ENCODE results near the gene MRPL16. TPM values are rescaled to one million over a fixed set of nuclear protein-coding genes. Genes with fewer than 3 reads are reported as not detected.
"Not testable (repeated sequence)": the region's sequence is repeated elsewhere in the genome, so short reads cannot be mapped to it uniquely, and the experiment has no call there.

MRPL16 gene
- total RNA-seq, 1 experiment from 2014 or later, result 59.8 TPM

GRCh38 chr11:59816434-59816833 lies 5.9 kb upstream of the MRPL16 start:
- DNase-seq (ENCODE audit: low read depth, low spot score); in situ Hi-C loops (cut with HindIII; ENCODE audit: low pct_unique_long_range_greater_than_20kb, low sequenced_read_pairs): not testable (repeated sequence)

- in situ Hi-C loops (cut with HindIII; ENCODE audit: low pct_unique_long_range_greater_than_20kb, low sequenced_read_pairs), result no loop called here
- no peak for DNase-seq (ENCODE audit: low read depth, low spot score)
These were observed 5.2 kb upstream of the MRPL16 start for GRCh38 chr11:59815754-59816153.

GRCh38 chr11:59814021-59814420 lies 3.4 kb upstream of the MRPL16 start:
- DNase-seq (ENCODE audit: low read depth, low spot score), result no peak
- in situ Hi-C loops (cut with HindIII; ENCODE audit: low pct_unique_long_range_greater_than_20kb, low sequenced_read_pairs), result no loop called here

GRCh38 chr11:59813364-59813763 lies 2.8 kb upstream of the MRPL16 start:
- no peak for DNase-seq (ENCODE audit: low read depth, low spot score)
- in situ Hi-C loops (cut with HindIII; ENCODE audit: low pct_unique_long_range_greater_than_20kb, low sequenced_read_pairs), result no loop called here

- in situ Hi-C loops (cut with HindIII; ENCODE audit: low pct_unique_long_range_greater_than_20kb, low sequenced_read_pairs), result no loop called here
- DNase-seq (ENCODE audit: low read depth, low spot score), result no peak
These were observed 1.6 kb upstream of the MRPL16 start for GRCh38 chr11:59812220-59812619.

GRCh38 chr11:59810911-59811259 lies 307 bp upstream of the MRPL16 start:
- no peak for DNase-seq (ENCODE audit: low read depth, low spot score)
- in situ Hi-C loops (cut with HindIII; ENCODE audit: low pct_unique_long_range_greater_than_20kb, low sequenced_read_pairs), result no loop called here

GRCh38 chr11:59807047-59807610 lies 3.4 kb downstream of the MRPL16 start:
- no peak for DNase-seq (ENCODE audit: low read depth, low spot score)
- in situ Hi-C loops (cut with HindIII; ENCODE audit: low pct_unique_long_range_greater_than_20kb, low sequenced_read_pairs), result no loop called here

- DNase-seq (ENCODE audit: low read depth, low spot score), result no peak
- in situ Hi-C loops (cut with HindIII; ENCODE audit: low pct_unique_long_range_greater_than_20kb, low sequenced_read_pairs), result no loop called here
These were observed 6.5 kb downstream of the MRPL16 start for GRCh38 chr11:59804061-59804460.

- in situ Hi-C loops (cut with HindIII; ENCODE audit: low pct_unique_long_range_greater_than_20kb, low sequenced_read_pairs), result no loop called here
- peak; percentile 63 for DNase-seq (ENCODE audit: low read depth, low spot score)
These were observed 7.9 kb downstream of the MRPL16 start for GRCh38 chr11:59802639-59803176.

- in situ Hi-C loops (cut with HindIII; ENCODE audit: low pct_unique_long_range_greater_than_20kb, low sequenced_read_pairs), result no loop called here
- DNase-seq (ENCODE audit: low read depth, low spot score), result peak; percentile 6
These were observed 8.5 kb downstream of the MRPL16 start for GRCh38 chr11:59801981-59802638.

- DNase-seq (ENCODE audit: low read depth, low spot score), result no peak
- in situ Hi-C loops (cut with HindIII; ENCODE audit: low pct_unique_long_range_greater_than_20kb, low sequenced_read_pairs), result no loop called here
These were observed 9.3 kb downstream of the MRPL16 start for GRCh38 chr11:59801160-59801706.

GRCh38 chr11:59800390-59801025 lies 10.1 kb downstream of the MRPL16 start:
- DNase-seq (ENCODE audit: low read depth, low spot score), result no peak
- in situ Hi-C loops (cut with HindIII; ENCODE audit: low pct_unique_long_range_greater_than_20kb, low sequenced_read_pairs), result no loop called here

GRCh38 chr11:59794417-59794816 lies 16.2 kb downstream of the MRPL16 start:
- in situ Hi-C loops (cut with HindIII; ENCODE audit: low pct_unique_long_range_greater_than_20kb, low sequenced_read_pairs), result no loop called here
- DNase-seq (ENCODE audit: low read depth, low spot score), result no peak

- DNase-seq (ENCODE audit: low read depth, low spot score), result no peak
- in situ Hi-C loops (cut with HindIII; ENCODE audit: low pct_unique_long_range_greater_than_20kb, low sequenced_read_pairs), result no loop called here
These were observed 18.1 kb downstream of the MRPL16 start for GRCh38 chr11:59792507-59792906.

GRCh38 chr11:59791639-59792038 lies 18.9 kb downstream of the MRPL16 start:
- in situ Hi-C loops (cut with HindIII; ENCODE audit: low pct_unique_long_range_greater_than_20kb, low sequenced_read_pairs), result no loop called here
- no peak for DNase-seq (ENCODE audit: low read depth, low spot score)

- in situ Hi-C loops (cut with HindIII; ENCODE audit: low pct_unique_long_range_greater_than_20kb, low sequenced_read_pairs), result no loop called here
- no peak for DNase-seq (ENCODE audit: low read depth, low spot score)
These were observed 22.8 kb downstream of the MRPL16 start for GRCh38 chr11:59787816-59788215.

GRCh38 chr11:59787255-59787588 lies 23.4 kb downstream of the MRPL16 start:
- in situ Hi-C loops (cut with HindIII; ENCODE audit: low pct_unique_long_range_greater_than_20kb, low sequenced_read_pairs), result no loop called here
- DNase-seq (ENCODE audit: low read depth, low spot score), result no peak

GRCh38 chr11:59785818-59786217 lies 24.8 kb downstream of the MRPL16 start:
- in situ Hi-C loops (cut with HindIII; ENCODE audit: low pct_unique_long_range_greater_than_20kb, low sequenced_read_pairs), result no loop called here
- no peak for DNase-seq (ENCODE audit: low read depth, low spot score)

- DNase-seq (ENCODE audit: low read depth, low spot score); in situ Hi-C loops (cut with HindIII; ENCODE audit: low pct_unique_long_range_greater_than_20kb, low sequenced_read_pairs): not testable (repeated sequence)
These were observed 26.1 kb downstream of the MRPL16 start for GRCh38 chr11:59784441-59784840.
